H1 (cell line): Measurements from ENCODE around the gene BPIFB6. TPM values are rescaled to one million over a fixed set of nuclear protein-coding genes. Genes with fewer than 3 reads are reported as not detected.

Experiments used
- CTCF ChIA-PET: fragments of 300-600 bp; sonication (Branson Sonifier 250); formaldehyde crosslinking; loops from one replicate; lab custom pipeline; 2021; ENCODE audit not compliant: partially characterized antibody; lab: Charles Lee
- POLR2A ChIA-PET: fragments of 300-600 bp; sonication (Branson Sonifier 250); formaldehyde crosslinking; loops from one replicate; lab custom pipeline; 2021; ENCODE audit warnings: inconsistent platforms; ENCODE audit not compliant: partially characterized antibody; lab: Charles Lee
- DNase-seq, 2 experiments: peaks; one replicate each; pipeline versions ENCODE4 v3.0.0 to v3.0.0-alpha.2; 2010 to 2022; ENCODE audit warnings: low spot score in 2 of 2, low read depth in 1 of 2, mixed read lengths in 1 of 2
- FAIRE-seq: peaks from 2 replicates; lab custom pipeline; 2011; peaks lifted over from hg19 to GRCh38; lab: Jason Lieb, UNC
- H2AFZ ChIP-seq: 2 replicates; pipeline ENCODE4 v1.8.1; 2012; ENCODE audit warnings: low read length, inconsistent platforms
- H2AK5ac ChIP-seq: 2 replicates; pipeline ENCODE4 v1.6.1; 2013; ENCODE audit warnings: low read depth, low read length
- H2BK120ac ChIP-seq: replicated peaks from 2 replicates; pipeline ENCODE3; 2013; ENCODE audit warnings: low read depth, low read length, inconsistent platforms
- H2BK12ac ChIP-seq: 2 replicates; pipeline ENCODE4 v1.6.1; 2013; ENCODE audit warnings: low read depth, low read length
- H2BK15ac ChIP-seq: 2 replicates; pipeline ENCODE4 v1.6.1; 2013; ENCODE audit warnings: low read length
- H2BK20ac ChIP-seq: 2 replicates; pipeline ENCODE4 v1.6.1; 2013; ENCODE audit warnings: low read length
- H2BK5ac ChIP-seq: 2 replicates; pipeline ENCODE4 v1.6.1; 2013; ENCODE audit warnings: low read depth, low read length
- H3K14ac ChIP-seq: 2 replicates; pipeline ENCODE4 v1.6.1; 2013; ENCODE audit warnings: inconsistent platforms; ENCODE audit not compliant: insufficient read length
- H3K18ac ChIP-seq: 2 replicates; pipeline ENCODE4 v1.6.1; 2013; ENCODE audit warnings: low read length; ENCODE audit errors: extremely low read depth
- H3K23ac ChIP-seq: 2 replicates; pipeline ENCODE4 v1.6.1; 2013; ENCODE audit warnings: inconsistent platforms; ENCODE audit not compliant: insufficient read length
- H3K23me2 ChIP-seq: 2 replicates; pipeline ENCODE4 v1.6.1; 2013; ENCODE audit warnings: low read depth, low read length
- H3K27ac ChIP-seq: 2 replicates; pipeline ENCODE4 v1.6.1; 2011; ENCODE audit warnings: low read depth, low read length, inconsistent platforms
- H3K27me3 ChIP-seq, 4 experiments: replicated peaks in 1 of 4; 1 replicate in 1 of 4; 2 replicates in 3 of 4; pipeline versions ENCODE4 v1.6.1 to v1.8.1; 2011 to 2013; ENCODE audit warnings: low read length in 3 of 4, mild to moderate bottlenecking in 3 of 4, inconsistent platforms in 2 of 4, mixed read lengths in 2 of 4, moderate library complexity in 1 of 4; ENCODE audit not compliant: control insufficient read depth in 3 of 4, insufficient read depth in 3 of 4; ENCODE audit errors: extremely low read depth in 1 of 4
- H3K36me3 ChIP-seq, 4 experiments: 2 replicates each; pipeline versions ENCODE4 v1.6.1 to v1.8.1; 2011 to 2013; ENCODE audit warnings: mild to moderate bottlenecking in 4 of 4, low read length in 3 of 4, moderate library complexity in 2 of 4, control low read depth in 1 of 4, inconsistent platforms in 1 of 4; ENCODE audit not compliant: insufficient read depth in 4 of 4, control insufficient read depth in 2 of 4
- H3K4ac ChIP-seq: replicated peaks from 2 replicates; pipeline ENCODE3; 2013; ENCODE audit warnings: low read length, low read depth, mixed read lengths, inconsistent platforms; ENCODE audit not compliant: insufficient read length
- H3K4me1 ChIP-seq, 4 experiments: replicated peaks in 1 of 4; 1 replicate in 1 of 4; 2 replicates in 3 of 4; pipeline versions ENCODE4 v1.6.1 to v1.8.1; 2011 to 2013; ENCODE audit warnings: low read length in 3 of 4, inconsistent platforms in 2 of 4, mixed read lengths in 1 of 4; ENCODE audit not compliant: insufficient read depth in 4 of 4, control insufficient read depth in 3 of 4
- H3K4me2 ChIP-seq, 2 experiments: 2 replicates each; pipeline versions ENCODE4 v1.6.1 to v1.8.1; 2011 to 2013; ENCODE audit warnings: low read depth in 2 of 2, low read length in 2 of 2, control low read depth in 1 of 2, inconsistent platforms in 1 of 2, mild to moderate bottlenecking in 1 of 2; ENCODE audit not compliant: insufficient read depth in 1 of 2
- H3K4me3 ChIP-seq, 4 experiments: fragments of 200-600, 300-600 bp in 1 of 4; sonication (generic), shearing (Covaris generic), sonication (Bioruptor Twin) in 1 of 4; 2 replicates each; pipeline versions ENCODE4 v1.5.1 to v1.8.1; 2011 to 2016; ENCODE audit warnings: low read length in 4 of 4, low read depth in 3 of 4, control low read depth in 2 of 4, inconsistent platforms in 2 of 4, mild to moderate bottlenecking in 2 of 4, mixed read lengths in 1 of 4, moderate library complexity in 1 of 4; ENCODE audit not compliant: insufficient read depth in 2 of 4; ENCODE audit errors: extremely low read depth in 1 of 4
- H3K56ac ChIP-seq: replicated peaks from 2 replicates; pipeline ENCODE3; 2013; ENCODE audit warnings: low read depth, mild to moderate bottlenecking, mixed read lengths, low read length, inconsistent platforms; ENCODE audit not compliant: insufficient read length
- H3K79me1 ChIP-seq: 2 replicates; pipeline ENCODE4 v1.6.1; 2013; ENCODE audit warnings: low read depth, low read length, control low read depth
- H3K79me2 ChIP-seq, 2 experiments: 2 replicates each; pipeline versions ENCODE4 v1.6.1 to v1.8.1; 2012 to 2013; ENCODE audit warnings: low read length in 2 of 2, mild to moderate bottlenecking in 2 of 2, inconsistent platforms in 1 of 2; ENCODE audit not compliant: insufficient read depth in 2 of 2, control insufficient read depth in 1 of 2
- H3K9ac ChIP-seq, 4 experiments: replicated peaks in 1 of 4; 1 replicate in 1 of 4; 2 replicates in 3 of 4; pipeline versions ENCODE4 v1.6.1 to v1.8.1; 2011 to 2013; ENCODE audit warnings: low read depth in 3 of 4, low read length in 3 of 4, control low read depth in 2 of 4, mild to moderate bottlenecking in 2 of 4, moderate library complexity in 2 of 4, inconsistent platforms in 1 of 4; ENCODE audit errors: extremely low read depth in 1 of 4
- H3K9me3 ChIP-seq, 2 experiments: 2 replicates each; pipeline versions ENCODE4 v1.6.1 to v1.8.1; 2012 to 2013; ENCODE audit warnings: mild to moderate bottlenecking in 2 of 2, moderate library complexity in 2 of 2, control low read depth in 1 of 2, inconsistent platforms in 1 of 2, low read depth in 1 of 2, low read length in 1 of 2, mixed read lengths in 1 of 2; ENCODE audit not compliant: insufficient read depth in 2 of 2
- H4K20me1 ChIP-seq, 2 experiments: replicated peaks in 1 of 2; 2 replicates each; pipeline versions ENCODE3 to v1.8.1; 2011 to 2013; ENCODE audit warnings: inconsistent platforms in 2 of 2, low read length in 2 of 2, mild to moderate bottlenecking in 1 of 2; ENCODE audit not compliant: insufficient read depth in 2 of 2, control insufficient read depth in 1 of 2
- H4K5ac ChIP-seq: 2 replicates; pipeline ENCODE4 v1.6.1; 2013; ENCODE audit warnings: low read length, low read depth, mixed read lengths, inconsistent platforms; ENCODE audit not compliant: insufficient read length
- H4K8ac ChIP-seq: 2 replicates; pipeline ENCODE4 v1.8.0; 2013; ENCODE audit warnings: mild to moderate bottlenecking, moderate library complexity, low read length, inconsistent platforms; ENCODE audit not compliant: insufficient read depth; ENCODE audit errors: extremely low read depth
- H4K91ac ChIP-seq: replicated peaks from 2 replicates; pipeline ENCODE3; 2013; ENCODE audit warnings: low read length, mixed read lengths, inconsistent platforms; ENCODE audit not compliant: insufficient read length
- BCL11A ChIP-seq, 2 experiments: IDR thresholded peaks; one replicate each; pipeline ENCODE4 v1.6.1; 2011; ENCODE audit warnings: low read depth in 2 of 2, low read length in 2 of 2, mild to moderate bottlenecking in 2 of 2
- CREB1 ChIP-seq: IDR thresholded peaks from 2 replicates; pipeline ENCODE4 v1.6.1; 2012; ENCODE audit warnings: inconsistent platforms
- GTF2F1 ChIP-seq: IDR thresholded peaks from 2 replicates; pipeline ENCODE4 v1.6.1; 2012; ENCODE audit warnings: low read depth, low read length, improper control_type of control experiment, borderline replicate concordance
- RAD21 ChIP-seq, 2 experiments: IDR thresholded peaks in 1 of 2; conservative IDR thresholded peaks in 1 of 2; 2 replicates each; pipeline ENCODE4 v1.6.1; 2011; ENCODE audit warnings: low read depth in 2 of 2, low read length in 2 of 2, improper control_type of control experiment in 1 of 2, inconsistent platforms in 1 of 2, mild to moderate bottlenecking in 1 of 2, moderate library complexity in 1 of 2
- SRF ChIP-seq: IDR thresholded peaks from 2 replicates; pipeline ENCODE4 v1.6.1; 2011; ENCODE audit warnings: mild to moderate bottlenecking, low read depth, low read length, moderate library complexity
- SUZ12 ChIP-seq: fragments of 200-600 bp; sonication (generic); IDR thresholded peaks from 2 replicates; pipeline ENCODE4 v1.6.1; 2012; ENCODE audit warnings: mild to moderate bottlenecking, inconsistent platforms, low read length, moderate library complexity, mixed read lengths
- ZNF274 ChIP-seq: IDR thresholded peaks from 2 replicates; pipeline ENCODE4 v1.7.0; 2012; ENCODE audit warnings: low read length, borderline replicate concordance; ENCODE audit errors: extremely low read depth
- WGBS, 2 experiments: shearing (Covaris generic) in 1 of 2; methylation state at CpG; one replicate each; pipeline versions ENCODE4 v1.1.6 to v1.1.7; 2013 to 2015; ENCODE audit warnings: low lambda C conversion rate in 2 of 2, mixed read lengths in 2 of 2, inconsistent platforms in 1 of 2, low coverage in 1 of 2, missing lambda C conversion rate in 1 of 2; ENCODE audit not compliant: insufficient replicate concordance in 2 of 2, insufficient coverage in 1 of 2, insufficient read length in 1 of 2; ENCODE audit errors: extremely low coverage in 1 of 2, missing lambda C conversion rate in 1 of 2; 5-methylcytosine and 5-hydroxymethylcytosine counted together
- polyA plus RNA-seq, 7 experiments: library from polyadenylated mRNA; depleted of rRNA in 3 of 7; stranded (reverse) in 5 of 7; unstranded in 2 of 7; fragments of >200 nt in 5 of 7; fragments of 200-250 nt in 2 of 7; gene quantifications; 1 replicate in 5 of 7; 2 replicates in 1 of 7; 4 replicates in 1 of 7; pipeline versions ENCODE4 v1.2.1 to v1.2.3, GENCODE V29; 2011 to 2013; ENCODE audit warnings: missing spikeins in 2 of 7, mixed read lengths in 2 of 7
- total RNA-seq: library from RNA; stranded (reverse); fragmentation: NEBNext Ultra II Directional; extraction: Animal tissue kit (Norgen Biotek cat#: 25700); gene quantifications from 2 replicates; pipeline ENCODE4 v1.2.1, GENCODE V29; 2021

The BPIFB6 gene
- total and polyA plus RNA-seq, 2 of the 8 experiments (the other 6 are each of a cell fraction or from before 2014, with no cell fraction given) = not detected

- H3K4me1 ChIP-seq = no peaks in the 10 kb centered on the region
- no peak for FAIRE-seq
Observed at GRCh38 chr20:33046412-33046811, 15.0 kb downstream of the BPIFB6 start.

More at GRCh38 chr20:33046412-33046811, 15.0 kb downstream of the BPIFB6 start:
- H2BK20ac ChIP-seq = no peak overlapping the region
- H3K9ac ChIP-seq = no peak overlapping the region
- H2BK15ac ChIP-seq = no peak overlapping the region
- H3K4ac ChIP-seq = no peak overlapping the region
- H2BK5ac ChIP-seq = no peak overlapping the region
- no peaks in the 10 kb centered on the region for H3K79me1 ChIP-seq
- no peak overlapping the region for H2BK12ac ChIP-seq
- H2BK120ac ChIP-seq = no peak overlapping the region
- H4K91ac ChIP-seq = no peak overlapping the region
- H3K4me2 ChIP-seq = no peak overlapping the region
- H4K20me1 ChIP-seq = no peaks in the 10 kb centered on the region
- H3K79me2 ChIP-seq = no peaks in the 10 kb centered on the region
- no peaks in the 10 kb centered on the region for H3K27me3 ChIP-seq
- no peak overlapping the region for H3K14ac ChIP-seq
- ChIA-PET CTCF (interaction anchor here (0.7 kb wide), 1 partner anchor 9 kb away, joined by 3 read pairs; no protein-coding TSS in a partner anchor), POLR2A (no interaction called here)
- no peak overlapping the region for H4K5ac ChIP-seq
- H3K36me3 ChIP-seq = no peaks in the 10 kb centered on the region
- no peak for DNase-seq
- peaks cover 3 to 15% of the 10 kb centered on the region in 2 experiments; a peak in 2 of 4 replicates for H3K9me3 ChIP-seq
- H3K4me3 ChIP-seq = no peak overlapping the region
- H3K27ac ChIP-seq = no peak overlapping the region
- H3K18ac ChIP-seq = no peak overlapping the region
- H2AFZ ChIP-seq = no peak overlapping the region
- no peaks in the 10 kb centered on the region for H3K23me2 ChIP-seq
- H3K23ac ChIP-seq = no peak overlapping the region
- no peak for TF ChIP-seq SRF
- TF ChIP-seq SUZ12 = no peak
- TF ChIP-seq BCL11A (IDR thresholded peaks at IDR 0.05; ENCODE audit: low read depth in 2 of 2, low read length in 2 of 2) = no peak
- no peak for TF ChIP-seq GTF2F1
- TF ChIP-seq ZNF274 = no peak
- TF ChIP-seq RAD21 (IDR thresholded peaks at IDR 0.05 in 1 of 2, conservative IDR thresholded peaks at IDR 0.05 in 1 of 2; ENCODE audit: low read depth in 2 of 2, low read length in 2 of 2) = no peak
- no peak for TF ChIP-seq CREB1
- no peak overlapping the region for H4K8ac ChIP-seq
- no peak overlapping the region for H2AK5ac ChIP-seq
- 82% methylated on average over 3 of the region's 3 CpGs; no CpG with 5 or more reads in 1 of the 2 experiments for WGBS, 2 experiments
- no peak overlapping the region for H3K56ac ChIP-seq
